Measurements from ENCODE around the gene EGR1.

Gene EGR1

DNA sequence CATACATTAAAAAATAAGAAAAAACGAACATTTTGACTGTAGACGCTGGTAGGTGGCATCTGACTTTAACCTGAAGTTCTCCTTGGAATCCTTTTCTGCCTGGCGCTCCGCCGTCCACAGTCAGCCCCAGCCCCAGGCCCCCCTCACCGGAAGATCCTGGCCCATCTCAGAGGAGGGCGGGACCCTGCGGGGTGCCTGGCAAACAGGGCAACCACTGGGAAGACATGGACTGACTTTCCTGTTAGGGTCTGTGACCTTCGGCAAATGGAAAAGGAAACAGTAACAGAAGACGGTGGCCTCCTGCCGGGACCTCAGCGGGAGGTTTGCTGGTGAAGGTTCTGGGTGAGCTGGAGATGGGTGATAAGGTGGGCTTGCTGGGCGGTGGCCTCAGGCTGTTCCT lies 11.7 kb upstream of the EGR1 start:
- no peak for DNase-seq (ENCODE audit: low read depth)

DNA sequence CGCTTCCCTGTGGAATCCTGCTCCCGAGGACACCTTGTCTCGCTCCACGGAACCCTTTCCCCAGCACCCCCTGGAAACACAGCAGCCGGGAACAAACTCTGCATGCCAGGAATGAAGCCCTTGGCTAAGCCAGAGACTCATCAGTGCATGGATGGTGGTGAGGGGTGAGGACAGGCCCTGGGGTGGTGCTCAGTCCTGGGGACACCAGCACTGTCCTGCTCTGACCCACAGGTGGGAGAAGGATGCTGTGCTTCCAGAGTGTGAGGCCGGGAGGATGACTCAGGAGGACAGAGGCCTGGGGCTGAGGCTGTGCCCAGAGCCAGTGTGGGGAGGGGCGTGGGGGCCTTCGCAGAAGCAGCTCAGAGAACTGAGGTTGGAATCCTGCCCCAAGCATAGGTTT lies 11.2 kb upstream of the EGR1 start:
- DNase-seq (ENCODE audit: low read depth), result no peak

DNA sequence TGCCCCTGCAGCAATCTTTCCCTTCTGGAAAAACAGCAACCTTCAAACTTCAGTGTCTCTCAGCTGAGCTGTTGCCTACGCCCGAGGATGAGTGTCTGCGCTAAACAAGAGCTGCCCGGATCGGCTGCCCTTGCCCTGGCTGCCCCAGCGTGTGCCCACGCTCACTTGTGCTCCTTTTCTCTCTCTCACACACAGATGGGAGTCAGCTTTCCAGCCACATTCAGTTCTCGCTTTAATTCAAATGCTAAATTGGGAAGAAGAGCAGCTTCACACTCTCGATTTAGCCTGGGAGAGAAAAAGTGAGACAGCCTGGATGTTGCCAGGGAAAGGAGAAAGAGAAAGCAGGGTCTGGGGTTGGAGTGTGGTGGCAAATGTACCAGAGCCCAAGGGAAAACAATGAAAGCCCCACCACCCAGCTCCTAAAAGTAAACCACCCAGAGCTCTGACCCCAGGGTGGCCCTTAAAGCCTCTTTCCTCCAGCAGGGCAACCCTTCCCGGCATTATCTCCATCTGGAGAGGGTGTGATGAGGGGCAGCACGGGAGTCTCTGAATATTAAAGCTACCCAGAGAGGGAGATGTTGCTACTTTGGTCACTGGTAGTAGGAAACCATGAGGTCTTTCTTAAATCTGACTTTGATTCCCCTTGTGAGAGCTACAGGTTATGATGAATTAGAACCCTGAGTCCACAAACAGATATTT lies 9.9 kb upstream of the EGR1 start:
- no peak for DNase-seq (ENCODE audit: low read depth)

DNA sequence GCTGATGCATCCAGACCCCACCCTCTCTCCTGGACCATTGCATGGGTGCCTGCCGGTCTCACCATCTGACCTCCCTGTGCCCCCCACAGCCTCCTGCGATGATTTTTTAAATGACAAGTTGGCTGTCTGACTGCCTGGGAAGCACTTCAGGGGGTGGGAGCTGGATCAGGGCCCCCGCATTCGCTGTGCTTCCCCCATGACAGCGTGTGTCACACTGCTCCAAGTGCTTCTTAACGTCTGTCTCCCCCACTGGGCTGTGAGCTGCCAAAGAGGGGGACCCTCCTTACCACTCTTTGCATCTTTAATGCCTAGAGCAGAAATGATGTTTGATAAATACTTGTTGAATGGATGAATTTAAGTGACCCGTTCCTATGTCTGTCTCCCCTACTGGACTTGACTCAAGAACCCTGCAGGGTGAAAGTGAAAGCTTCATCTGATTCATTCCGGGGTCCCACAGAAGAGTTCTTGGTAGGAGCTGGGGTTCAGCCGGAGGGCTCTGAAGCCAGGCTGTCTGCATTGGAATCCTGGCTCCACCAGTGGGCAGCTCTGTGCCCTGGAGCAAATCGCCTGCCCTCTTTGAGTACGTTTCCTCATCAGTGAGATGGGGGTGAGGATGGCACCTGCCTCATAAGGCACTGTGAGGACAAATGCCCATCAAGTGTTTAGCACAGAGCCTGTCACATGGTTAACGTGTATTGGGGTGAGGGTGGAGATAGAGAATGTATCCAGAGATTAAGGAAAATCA lies 7.6 kb upstream of the EGR1 start:
- no peak for DNase-seq (ENCODE audit: low read depth)

DNA sequence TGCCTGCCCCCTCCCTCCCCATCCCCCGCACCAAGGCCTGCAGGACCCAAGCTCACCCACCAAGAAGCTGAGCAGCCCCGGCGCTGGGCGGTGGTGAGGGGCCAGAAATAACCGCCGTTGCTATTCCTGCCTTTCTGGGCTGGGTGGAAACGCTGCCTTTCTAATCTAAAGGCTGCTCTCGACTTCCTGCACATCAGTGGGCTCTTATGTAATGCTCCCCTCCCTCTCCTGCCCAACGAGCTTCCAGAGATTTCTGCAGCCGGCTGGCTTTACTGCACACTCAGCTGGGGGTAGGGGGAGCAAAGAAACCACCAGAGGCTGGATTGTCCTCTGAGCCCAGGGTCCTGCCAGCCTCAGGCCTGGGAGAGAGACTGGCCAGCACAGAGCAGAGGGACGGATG lies 6.9 kb upstream of the EGR1 start:
- no peak for DNase-seq (ENCODE audit: low read depth)

DNA sequence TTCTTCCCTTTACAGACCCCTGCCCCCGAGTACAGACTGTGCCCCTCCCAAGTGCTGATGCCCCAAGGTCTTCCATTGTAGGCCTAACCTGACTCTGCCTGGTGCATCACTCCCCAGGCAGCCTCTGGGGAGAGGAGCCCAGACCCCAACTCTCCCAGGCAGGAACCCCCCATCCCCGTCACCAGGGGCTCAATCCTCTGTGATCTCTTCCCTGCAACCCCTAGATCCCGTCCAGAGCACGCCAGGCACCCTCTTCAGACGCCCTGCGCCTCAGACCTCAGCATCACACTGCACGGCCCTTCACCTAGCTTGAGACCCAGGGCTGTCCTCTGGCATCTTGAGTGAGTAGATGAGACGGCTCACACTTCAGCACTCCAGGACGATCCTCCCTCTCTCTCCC lies 6.4 kb upstream of the EGR1 start:
- DNase-seq (ENCODE audit: low read depth), result no peak

DNA sequence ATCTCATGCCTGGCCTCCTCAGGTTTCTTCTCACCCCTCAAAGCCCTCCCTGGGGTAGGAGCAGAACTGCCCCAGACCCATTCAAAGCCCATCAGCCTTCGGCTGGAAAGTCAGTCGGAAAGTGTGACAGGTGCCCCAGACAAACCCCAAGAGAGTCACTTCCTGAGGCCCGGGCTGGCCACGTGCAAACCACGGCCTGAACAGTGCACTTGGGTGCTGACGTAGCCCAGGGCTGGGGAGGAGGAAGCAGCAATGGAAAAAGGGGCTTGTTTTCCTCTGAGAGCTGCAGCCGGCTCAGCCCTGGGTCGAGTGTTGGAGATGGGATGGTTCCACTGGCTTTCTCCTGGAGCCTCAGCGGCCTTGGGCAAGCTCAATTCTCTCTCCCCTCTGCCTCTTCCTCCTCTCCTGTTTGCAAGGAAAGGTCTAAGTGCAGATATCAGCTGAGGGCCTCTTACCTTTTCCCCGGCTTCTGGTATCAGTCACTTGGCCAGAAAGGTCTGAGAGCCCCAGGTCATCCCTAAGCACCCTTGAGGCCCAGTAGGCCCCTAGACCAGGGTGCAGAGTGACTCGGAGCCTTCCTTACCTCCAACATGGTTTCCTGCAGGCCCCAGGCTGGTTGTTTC lies 5.9 kb upstream of the EGR1 start:
- DNase-seq (ENCODE audit: low read depth), result peak; percentile 73

DNA sequence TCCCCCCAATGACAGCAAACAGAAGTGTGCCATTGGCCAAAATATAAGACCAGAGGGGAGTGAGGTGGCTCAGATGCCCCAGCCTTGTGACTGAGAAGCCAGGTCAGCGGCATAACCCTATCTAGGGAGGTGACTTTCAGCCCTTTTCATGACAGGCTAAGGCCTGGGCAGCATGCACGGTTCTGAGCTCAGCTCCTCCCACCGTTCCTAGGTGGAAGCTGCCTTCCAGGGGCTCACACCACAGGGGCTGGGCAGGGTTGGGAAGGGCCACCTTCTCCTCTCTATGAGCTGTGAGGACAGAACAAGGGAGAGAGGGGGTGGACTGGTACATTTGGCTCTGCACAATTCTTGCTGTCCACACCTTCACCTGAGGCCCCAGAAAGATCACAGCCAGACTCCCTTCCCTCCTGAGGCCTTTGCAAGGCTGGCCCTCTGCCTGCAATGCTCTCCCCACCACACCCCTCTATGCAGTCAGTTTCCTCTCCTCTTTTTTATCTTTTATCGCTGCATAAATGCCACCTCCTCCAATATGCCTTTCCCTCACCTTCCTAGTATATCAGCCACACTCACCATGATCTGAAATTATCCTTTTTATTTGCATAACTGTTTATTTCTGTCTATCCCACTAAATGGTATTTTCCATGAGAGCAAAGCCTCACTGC lies 5.1 kb upstream of the EGR1 start:
- no peak for DNase-seq (ENCODE audit: low read depth)

DNA sequence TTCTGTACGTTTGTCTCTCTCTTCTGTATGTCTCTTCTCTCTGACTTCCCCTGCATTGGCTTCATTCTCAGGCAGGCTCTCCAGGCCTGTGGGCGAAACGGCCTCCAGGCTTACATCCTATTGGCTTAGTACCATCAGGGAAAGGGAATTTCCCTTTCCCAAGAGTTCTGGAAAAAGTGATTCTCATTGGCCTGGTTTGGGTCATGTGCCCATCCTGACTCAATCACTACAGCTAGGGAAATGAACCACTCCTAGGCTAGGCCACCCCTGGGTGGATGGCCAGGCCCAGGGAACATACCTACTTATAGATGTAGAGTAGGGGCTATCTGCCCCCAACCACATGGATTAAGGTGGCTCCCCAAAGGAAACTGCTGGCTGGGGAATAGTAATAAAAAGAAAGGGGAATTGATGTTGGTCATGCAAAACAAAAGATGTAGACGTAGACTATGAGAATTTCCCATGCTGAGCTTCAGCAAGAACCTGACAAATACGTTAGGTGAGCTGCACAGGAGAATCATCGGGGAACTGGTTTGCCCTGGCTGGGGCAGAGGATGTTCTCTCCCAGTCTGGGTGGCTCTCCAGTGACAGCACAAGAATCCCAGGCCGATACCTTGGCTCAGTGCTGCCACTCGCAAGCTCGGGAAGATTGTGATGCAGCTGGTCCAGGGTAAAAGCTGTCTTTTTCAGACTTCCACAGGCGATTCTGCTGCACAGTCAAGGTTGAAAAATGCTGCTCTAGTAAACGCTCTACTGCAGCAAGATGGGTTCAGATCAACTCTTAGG lies 3.7 kb upstream of the EGR1 start:
- no peak for DNase-seq (ENCODE audit: low read depth)

DNA sequence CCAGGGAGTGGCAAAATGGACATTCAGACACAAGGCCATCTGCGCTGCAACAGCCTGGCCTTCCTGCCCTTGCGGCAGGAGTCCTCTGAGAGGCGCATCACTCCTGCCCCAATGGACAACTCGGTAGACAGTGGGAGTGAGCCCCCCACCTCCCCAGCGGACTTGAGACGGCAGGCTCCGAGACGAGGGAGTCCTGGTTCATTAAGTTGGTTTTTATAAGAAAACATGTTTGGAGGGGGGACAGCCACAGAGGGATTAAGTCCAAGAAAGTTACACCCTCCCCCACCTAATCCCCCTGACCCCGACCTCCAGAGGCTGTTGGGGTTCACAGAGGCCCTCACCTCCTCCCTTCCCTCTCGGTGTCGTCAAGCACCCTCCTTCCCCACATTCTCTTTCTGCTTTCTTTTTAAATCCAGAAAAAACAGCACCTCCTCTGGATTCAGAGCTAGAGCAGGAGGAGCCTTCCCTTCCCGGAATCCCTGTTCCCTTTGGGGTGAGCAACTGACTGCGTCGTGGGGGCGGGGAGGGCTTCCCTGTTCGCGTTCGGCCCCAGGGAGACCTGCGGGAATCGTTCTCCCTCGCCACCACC lies 1.8 kb upstream of the EGR1 start:
- no peak for DNase-seq (ENCODE audit: low read depth)

DNA sequence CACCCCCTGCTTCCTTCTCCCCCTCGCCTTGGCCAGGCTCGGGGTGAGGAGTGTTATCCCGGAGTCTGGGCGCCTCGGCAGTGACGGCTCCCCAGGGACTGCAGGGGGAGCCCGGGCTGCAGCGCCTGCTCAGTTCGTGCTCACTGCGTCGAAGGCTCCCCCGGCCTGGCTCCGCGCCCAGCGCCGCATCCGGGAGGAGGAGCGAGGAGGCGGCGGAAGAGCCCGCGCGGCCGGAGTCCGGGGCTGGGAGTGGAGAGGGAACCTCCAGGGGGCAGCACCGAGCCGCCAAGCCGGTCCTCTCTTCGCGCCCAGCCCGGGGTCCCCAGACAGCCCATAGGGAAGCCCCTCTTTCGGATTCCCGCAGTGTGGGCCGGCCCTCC lies 1.3 kb upstream of the EGR1 start:
- peak; percentile 86 for DNase-seq (ENCODE audit: low read depth)

DNA sequence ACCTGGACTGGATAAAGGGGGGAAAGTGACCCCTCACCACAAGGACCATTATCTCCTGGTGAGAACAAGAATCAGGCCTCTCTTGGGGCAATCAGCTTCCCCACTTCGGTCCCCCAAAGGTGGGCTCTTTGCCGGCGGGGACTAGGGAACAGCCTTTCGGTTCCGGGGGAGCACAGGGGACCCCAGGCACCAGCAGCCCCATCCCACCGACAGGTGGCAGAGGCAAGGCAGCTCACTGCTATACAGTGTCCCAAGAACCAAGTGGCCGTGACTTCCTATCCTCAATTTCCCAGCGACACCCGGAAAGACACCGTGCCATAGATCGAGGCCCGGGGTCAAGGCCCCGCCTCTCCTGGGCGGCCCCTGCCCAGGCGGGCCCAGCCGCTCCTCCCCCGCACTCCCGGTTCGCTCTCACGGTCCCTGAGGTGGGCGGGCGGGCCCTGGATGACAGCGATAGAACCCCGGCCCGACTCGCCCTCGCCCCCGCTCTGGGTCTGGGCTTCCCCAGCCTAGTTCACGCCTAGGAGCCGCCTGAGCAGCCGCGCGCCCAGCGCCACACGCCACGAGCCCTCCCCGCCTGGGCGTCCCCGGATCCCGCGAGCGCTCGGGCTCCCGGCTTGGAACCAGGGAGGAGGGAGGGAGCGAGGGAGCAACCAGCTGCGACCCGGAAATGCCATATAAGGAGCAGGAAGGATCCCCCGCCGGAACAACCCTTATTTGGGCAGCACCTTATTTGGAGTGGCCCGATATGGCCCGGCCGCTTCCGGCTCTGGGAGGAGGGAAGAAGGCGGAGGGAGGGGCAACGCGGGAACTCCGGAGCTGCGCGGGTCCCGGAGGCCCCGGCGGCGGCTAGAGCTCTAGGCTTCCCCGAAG lies 655 bp upstream of the EGR1 start:
- DNase-seq (ENCODE audit: low read depth), result peak; percentile 91

DNA sequence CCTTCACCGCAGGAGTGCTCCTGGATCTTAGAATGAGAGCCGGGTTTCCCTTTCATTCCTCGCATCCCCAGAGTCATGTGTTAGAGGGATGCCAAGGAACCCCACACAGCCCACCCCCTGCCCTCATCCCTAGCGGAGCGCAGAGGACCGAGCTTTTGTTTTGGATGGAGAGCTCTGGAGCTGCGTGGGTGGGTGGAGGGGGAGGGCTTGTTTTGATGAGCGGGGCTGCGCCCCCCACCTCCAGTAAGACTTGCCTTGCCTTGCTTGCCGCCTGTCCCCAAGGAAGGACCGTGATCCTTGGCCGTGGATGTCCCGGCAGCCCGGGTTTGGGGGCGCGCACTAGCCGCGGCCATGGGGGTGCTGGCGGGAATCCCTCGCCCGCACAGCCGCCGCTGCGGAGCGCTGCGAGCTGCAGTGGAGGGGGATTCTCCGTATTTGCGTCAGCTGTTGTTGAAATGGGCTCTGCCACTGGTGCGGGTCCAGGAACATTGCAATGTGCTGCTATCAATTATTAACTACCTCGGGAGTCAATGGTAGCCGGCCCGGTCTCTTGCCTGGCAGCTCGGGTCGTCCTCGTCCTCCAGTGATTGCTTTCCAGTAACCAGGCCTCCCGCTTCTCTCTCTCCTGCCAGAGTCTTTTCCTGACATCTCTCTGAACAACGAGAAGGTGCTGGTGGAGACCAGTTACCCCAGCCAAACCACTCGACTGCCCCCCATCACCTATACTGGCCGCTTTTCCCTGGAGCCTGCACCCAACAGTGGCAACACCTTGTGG lies 1.0 kb downstream of the EGR1 start:
- no peak for DNase-seq (ENCODE audit: low read depth)

DNA sequence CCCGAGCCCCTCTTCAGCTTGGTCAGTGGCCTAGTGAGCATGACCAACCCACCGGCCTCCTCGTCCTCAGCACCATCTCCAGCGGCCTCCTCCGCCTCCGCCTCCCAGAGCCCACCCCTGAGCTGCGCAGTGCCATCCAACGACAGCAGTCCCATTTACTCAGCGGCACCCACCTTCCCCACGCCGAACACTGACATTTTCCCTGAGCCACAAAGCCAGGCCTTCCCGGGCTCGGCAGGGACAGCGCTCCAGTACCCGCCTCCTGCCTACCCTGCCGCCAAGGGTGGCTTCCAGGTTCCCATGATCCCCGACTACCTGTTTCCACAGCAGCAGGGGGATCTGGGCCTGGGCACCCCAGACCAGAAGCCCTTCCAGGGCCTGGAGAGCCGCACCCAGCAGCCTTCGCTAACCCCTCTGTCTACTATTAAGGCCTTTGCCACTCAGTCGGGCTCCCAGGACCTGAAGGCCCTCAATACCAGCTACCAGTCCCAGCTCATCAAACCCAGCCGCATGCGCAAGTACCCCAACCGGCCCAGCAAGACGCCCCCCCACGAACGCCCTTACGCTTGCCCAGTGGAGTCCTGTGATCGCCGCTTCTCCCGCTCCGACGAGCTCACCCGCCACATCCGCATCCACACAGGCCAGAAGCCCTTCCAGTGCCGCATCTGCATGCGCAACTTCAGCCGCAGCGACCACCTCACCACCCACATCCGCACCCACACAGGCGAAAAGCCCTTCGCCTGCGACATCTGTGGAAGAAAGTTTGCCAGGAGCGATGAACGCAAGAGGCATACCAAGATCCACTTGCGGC lies 1.8 kb downstream of the EGR1 start:
- no peak for DNase-seq (ENCODE audit: low read depth)

DNA sequence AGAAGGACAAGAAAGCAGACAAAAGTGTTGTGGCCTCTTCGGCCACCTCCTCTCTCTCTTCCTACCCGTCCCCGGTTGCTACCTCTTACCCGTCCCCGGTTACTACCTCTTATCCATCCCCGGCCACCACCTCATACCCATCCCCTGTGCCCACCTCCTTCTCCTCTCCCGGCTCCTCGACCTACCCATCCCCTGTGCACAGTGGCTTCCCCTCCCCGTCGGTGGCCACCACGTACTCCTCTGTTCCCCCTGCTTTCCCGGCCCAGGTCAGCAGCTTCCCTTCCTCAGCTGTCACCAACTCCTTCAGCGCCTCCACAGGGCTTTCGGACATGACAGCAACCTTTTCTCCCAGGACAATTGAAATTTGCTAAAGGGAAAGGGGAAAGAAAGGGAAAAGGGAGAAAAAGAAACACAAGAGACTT lies 2.4 kb downstream of the EGR1 start:
- DNase-seq (ENCODE audit: low read depth), result no peak

DNA sequence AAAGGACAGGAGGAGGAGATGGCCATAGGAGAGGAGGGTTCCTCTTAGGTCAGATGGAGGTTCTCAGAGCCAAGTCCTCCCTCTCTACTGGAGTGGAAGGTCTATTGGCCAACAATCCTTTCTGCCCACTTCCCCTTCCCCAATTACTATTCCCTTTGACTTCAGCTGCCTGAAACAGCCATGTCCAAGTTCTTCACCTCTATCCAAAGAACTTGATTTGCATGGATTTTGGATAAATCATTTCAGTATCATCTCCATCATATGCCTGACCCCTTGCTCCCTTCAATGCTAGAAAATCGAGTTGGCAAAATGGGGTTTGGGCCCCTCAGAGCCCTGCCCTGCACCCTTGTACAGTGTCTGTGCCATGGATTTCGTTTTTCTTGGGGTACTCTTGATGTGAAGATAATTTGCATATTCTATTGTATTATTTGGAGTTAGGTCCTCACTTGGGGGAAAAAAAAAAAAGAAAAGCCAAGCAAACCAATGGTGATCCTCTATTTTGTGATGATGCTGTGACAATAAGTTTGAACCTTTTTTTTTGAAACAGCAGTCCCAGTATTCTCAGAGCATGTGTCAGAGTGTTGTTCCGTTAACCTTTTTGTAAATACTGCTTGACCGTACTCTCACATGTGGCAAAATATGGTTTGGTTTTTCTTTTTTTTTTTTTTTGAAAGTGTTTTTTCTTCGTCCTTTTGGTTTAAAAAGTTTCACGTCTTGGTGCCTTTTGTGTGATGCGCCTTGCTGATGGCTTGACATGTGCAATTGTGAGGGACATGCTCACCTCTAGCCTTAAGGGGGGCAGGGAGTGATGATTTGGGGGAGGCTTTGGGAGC lies 3.1 kb downstream of the EGR1 start:
- no peak for DNase-seq (ENCODE audit: low read depth)

DNA sequence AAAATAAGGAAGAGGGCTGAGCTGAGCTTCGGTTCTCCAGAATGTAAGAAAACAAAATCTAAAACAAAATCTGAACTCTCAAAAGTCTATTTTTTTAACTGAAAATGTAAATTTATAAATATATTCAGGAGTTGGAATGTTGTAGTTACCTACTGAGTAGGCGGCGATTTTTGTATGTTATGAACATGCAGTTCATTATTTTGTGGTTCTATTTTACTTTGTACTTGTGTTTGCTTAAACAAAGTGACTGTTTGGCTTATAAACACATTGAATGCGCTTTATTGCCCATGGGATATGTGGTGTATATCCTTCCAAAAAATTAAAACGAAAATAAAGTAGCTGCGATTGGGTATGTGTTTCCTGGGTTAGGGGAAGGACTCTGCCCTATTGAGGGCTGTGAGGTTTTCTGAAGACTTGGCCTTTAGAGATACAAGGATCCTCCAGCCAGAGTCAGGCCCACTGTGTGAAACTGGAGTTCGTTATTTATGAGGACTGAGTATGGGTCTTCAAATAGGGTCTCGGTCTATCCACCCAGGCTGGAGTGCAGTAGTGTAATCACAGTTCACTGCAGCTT lies 3.8 kb downstream of the EGR1 start:
- no peak for DNase-seq (ENCODE audit: low read depth)

Measured in stimulated activated CD8-positive, alpha-beta memory T cell treated with anti-CD3 and anti-CD28 coated beads, Interleukin-7, amount 100 ng/mL, for 24 hours (primary cell).